Measurements from ENCODE around the gene TGM1.

TGM1 gene

DNA sequence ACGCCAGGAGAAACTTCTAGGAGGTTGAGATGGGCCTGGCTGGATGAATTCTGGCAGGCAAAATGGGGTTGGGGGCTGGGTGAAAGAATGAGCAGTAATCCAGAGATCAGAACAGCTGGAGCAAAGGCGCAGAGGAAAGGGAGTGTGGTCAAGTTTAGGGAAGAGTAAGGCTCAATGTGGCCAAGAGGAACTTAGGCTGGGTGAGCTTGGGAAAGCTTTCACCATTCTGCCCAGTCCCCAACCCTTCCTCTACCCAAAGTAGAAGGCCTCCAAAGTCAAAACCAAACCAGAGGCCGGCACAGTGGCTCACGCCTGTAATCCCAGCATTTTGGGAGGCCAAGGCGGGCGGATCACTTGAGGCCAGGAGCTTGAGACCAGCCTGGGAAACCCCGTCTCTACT lies 18.7 kb upstream of the TGM1 start:
- no peak for TF ChIP-seq POLR2AphosphoS5 (IDR thresholded peaks at IDR 0.05; ENCODE audit: low read depth, low read length)
- no peak for TF ChIP-seq POLR2A (IDR thresholded peaks at IDR 0.05; ENCODE audit: low read depth, low read length)
- TF ChIP-seq SPI1 (IDR thresholded peaks at IDR 0.05; ENCODE audit: low read depth, low read length), result no peak
- no peak for TF ChIP-seq TAF1 (IDR thresholded peaks at IDR 0.05; ENCODE audit: low read depth, low read length)
- no peak for TF ChIP-seq POU2F2 (IDR thresholded peaks at IDR 0.05; ENCODE audit: low read depth, low read length)
- TF ChIP-seq PAX5 (IDR thresholded peaks at IDR 0.05; ENCODE audit: insufficient read depth, low read length, severe bottlenecking), result no peak
- FAIRE-seq (no peak), DNase-seq (ENCODE audit: insufficient read length, low spot score) (no peak)

DNA sequence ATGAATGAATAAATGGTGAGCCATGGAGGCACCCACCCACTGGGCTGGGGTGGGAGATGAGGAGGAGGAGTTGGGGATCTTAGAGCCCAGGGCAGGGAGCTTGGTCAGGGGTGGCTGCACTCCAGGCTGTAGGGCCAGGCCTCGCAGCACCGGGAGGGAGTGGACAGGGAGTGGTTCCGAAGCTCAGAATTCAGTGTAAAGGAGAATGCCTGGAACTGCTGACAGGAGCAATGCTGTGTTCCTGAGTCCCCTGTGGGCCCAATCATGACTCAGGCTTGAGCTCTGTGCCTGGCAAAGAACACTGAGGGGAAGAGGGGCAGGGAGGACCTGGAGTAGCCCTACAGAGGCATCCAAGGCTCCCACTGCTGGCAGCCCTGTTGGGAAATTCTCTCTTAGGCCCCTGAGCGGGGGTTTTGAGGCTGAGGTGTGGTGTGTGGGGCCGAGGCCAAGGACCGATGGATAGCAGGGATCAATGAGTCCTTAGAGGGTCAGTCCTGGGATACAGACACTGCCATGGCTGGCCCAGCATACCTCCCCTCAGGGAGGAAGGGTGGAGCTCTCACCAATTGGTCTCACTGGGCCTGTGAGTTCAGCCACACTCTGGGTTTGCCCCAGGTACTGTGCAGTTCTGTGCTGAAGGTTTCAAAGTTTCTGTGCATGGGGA lies 18.0 kb upstream of the TGM1 start:
- TF ChIP-seq POLR2A (IDR thresholded peaks at IDR 0.05; ENCODE audit: low read depth, low read length) (no peak), SPI1 (IDR thresholded peaks at IDR 0.05; ENCODE audit: low read depth, low read length) (no peak), TAF1 (IDR thresholded peaks at IDR 0.05; ENCODE audit: low read depth, low read length) (no peak), PAX5 (IDR thresholded peaks at IDR 0.05; ENCODE audit: insufficient read depth, low read length, severe bottlenecking) (no peak), POLR2AphosphoS5 (IDR thresholded peaks at IDR 0.05; ENCODE audit: low read depth, low read length) (no peak), POU2F2 (IDR thresholded peaks at IDR 0.05; ENCODE audit: low read depth, low read length) (no peak)
- FAIRE-seq (no peak), DNase-seq (ENCODE audit: insufficient read length, low spot score) (no peak)

DNA sequence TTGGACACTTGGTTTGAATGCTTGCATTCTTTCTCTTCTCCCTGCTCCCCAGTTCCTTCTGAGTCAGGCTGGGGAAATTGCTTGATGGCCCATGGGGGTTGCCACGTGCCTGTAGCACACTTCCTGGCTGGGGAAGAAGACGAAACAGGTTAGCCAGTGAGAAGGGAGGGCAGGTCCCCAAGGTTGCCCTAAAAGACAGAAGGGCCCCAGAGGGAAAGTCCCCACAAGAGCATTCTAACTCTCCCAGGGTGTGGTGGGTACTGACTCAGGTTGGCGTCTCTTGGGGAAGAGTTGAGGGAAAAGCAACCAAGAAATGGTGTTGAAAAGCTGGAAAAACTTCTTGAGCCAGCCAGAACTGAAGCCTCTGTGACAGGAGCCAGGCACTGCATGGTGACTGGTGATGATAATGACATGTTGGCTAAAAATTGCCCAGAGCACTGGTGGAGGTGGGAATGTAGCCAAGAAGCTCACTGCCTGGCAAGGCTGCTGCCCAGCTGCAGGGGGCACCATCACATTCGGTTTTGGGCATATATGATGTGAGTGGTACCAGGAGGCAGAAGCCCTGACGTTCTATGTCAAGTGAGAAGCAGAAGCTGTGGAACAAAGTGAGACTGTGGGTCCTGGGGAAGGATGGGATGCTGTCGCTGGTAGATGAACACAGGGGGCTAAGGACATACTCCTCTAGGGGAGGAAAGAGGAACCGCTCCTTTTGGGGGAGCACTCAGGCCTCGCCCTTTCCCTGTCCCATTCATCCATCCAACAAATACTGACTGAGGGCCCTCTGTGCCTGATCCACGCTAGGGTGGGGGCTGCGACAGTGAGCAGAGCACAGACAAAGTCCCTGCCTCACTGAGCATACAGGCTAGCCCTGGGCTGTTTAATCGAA lies 16.6 kb upstream of the TGM1 start:
- TF ChIP-seq POU2F2 (IDR thresholded peaks at IDR 0.05; ENCODE audit: low read depth, low read length) (no peak), PAX5 (IDR thresholded peaks at IDR 0.05; ENCODE audit: insufficient read depth, low read length, severe bottlenecking) (no peak), TAF1 (IDR thresholded peaks at IDR 0.05; ENCODE audit: low read depth, low read length) (no peak), SPI1 (IDR thresholded peaks at IDR 0.05; ENCODE audit: low read depth, low read length) (peak; percentile 72)
- FAIRE-seq (peak; percentile 70), DNase-seq (ENCODE audit: insufficient read length, low spot score) (no peak)

GRCh38 chr14:24278424-24278823 lies 15.4 kb upstream of the TGM1 start:
- FAIRE-seq, result no peak
- TF ChIP-seq POLR2A (IDR thresholded peaks at IDR 0.05; ENCODE audit: low read depth, low read length) (no peak), POLR2AphosphoS5 (IDR thresholded peaks at IDR 0.05; ENCODE audit: low read depth, low read length) (no peak), POU2F2 (IDR thresholded peaks at IDR 0.05; ENCODE audit: low read depth, low read length) (no peak), TAF1 (IDR thresholded peaks at IDR 0.05; ENCODE audit: low read depth, low read length) (no peak), PAX5 (IDR thresholded peaks at IDR 0.05; ENCODE audit: insufficient read depth, low read length, severe bottlenecking) (no peak), SPI1 (IDR thresholded peaks at IDR 0.05; ENCODE audit: low read depth, low read length) (no peak)
- no peak for DNase-seq (ENCODE audit: insufficient read length, low spot score)

- FAIRE-seq, result no peak
- TF ChIP-seq TAF1 (IDR thresholded peaks at IDR 0.05; ENCODE audit: low read depth, low read length) (no peak), POLR2A (IDR thresholded peaks at IDR 0.05; ENCODE audit: low read depth, low read length) (no peak), POLR2AphosphoS5 (IDR thresholded peaks at IDR 0.05; ENCODE audit: low read depth, low read length) (no peak), PAX5 (IDR thresholded peaks at IDR 0.05; ENCODE audit: insufficient read depth, low read length, severe bottlenecking) (no peak), SPI1 (IDR thresholded peaks at IDR 0.05; ENCODE audit: low read depth, low read length) (no peak), POU2F2 (IDR thresholded peaks at IDR 0.05; ENCODE audit: low read depth, low read length) (no peak)
- no peak for DNase-seq (ENCODE audit: insufficient read length, low spot score)
Observed at GRCh38 chr14:24277606-24278321, 14.8 kb upstream of the TGM1 start.

- no peak for FAIRE-seq
- DNase-seq (ENCODE audit: insufficient read length, low spot score), result no peak
Observed at GRCh38 chr14:24277071-24277470, 14.1 kb upstream of the TGM1 start.

DNA sequence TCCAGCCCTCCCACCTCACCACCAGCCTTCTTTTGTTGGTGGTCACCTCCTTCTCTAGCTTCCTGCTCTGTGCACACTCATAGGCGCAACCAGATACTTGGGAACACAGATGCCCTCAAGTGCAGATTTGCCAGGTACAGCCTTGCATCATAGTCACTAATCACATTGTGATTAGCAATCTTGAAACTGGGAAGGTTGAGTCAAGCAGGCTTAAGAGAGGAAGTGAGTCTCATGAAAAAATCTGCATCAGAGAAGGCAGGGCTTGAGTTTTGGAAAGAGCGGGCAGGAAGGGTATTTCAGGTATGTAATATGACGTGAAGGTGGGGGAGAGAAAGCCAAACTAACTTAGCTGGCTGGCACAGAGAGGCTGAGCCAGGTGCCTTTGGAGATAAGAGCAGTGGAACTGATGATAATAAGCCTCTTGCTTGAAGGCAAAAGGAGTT lies 11.1 kb upstream of the TGM1 start:
- DNase-seq (ENCODE audit: insufficient read length, low spot score) (peak; percentile 55), FAIRE-seq (peak; percentile 87)
- TF ChIP-seq POU2F2 (IDR thresholded peaks at IDR 0.05; ENCODE audit: low read depth, low read length), result peak; percentile 44; the same call in 1 of the 2 replicates
- TF ChIP-seq POLR2A (IDR thresholded peaks at IDR 0.05; ENCODE audit: low read depth, low read length), result no peak
- TF ChIP-seq TAF1 (IDR thresholded peaks at IDR 0.05; ENCODE audit: low read depth, low read length), result no peak
- TF ChIP-seq POLR2AphosphoS5 (IDR thresholded peaks at IDR 0.05; ENCODE audit: low read depth, low read length), result no peak
- TF ChIP-seq PAX5 (IDR thresholded peaks at IDR 0.05; ENCODE audit: insufficient read depth, low read length, severe bottlenecking), result no peak
- peak; percentile 100 for TF ChIP-seq SPI1 (IDR thresholded peaks at IDR 0.05; ENCODE audit: low read depth, low read length)

More at GRCh38 chr14:24277071-24277470, 14.1 kb upstream of the TGM1 start:
- TF ChIP-seq TAF1 (IDR thresholded peaks at IDR 0.05; ENCODE audit: low read depth, low read length), result no peak
- TF ChIP-seq SPI1 (IDR thresholded peaks at IDR 0.05; ENCODE audit: low read depth, low read length), result no peak
- TF ChIP-seq POLR2A (IDR thresholded peaks at IDR 0.05; ENCODE audit: low read depth, low read length), result no peak
- TF ChIP-seq POLR2AphosphoS5 (IDR thresholded peaks at IDR 0.05; ENCODE audit: low read depth, low read length), result no peak

DNA sequence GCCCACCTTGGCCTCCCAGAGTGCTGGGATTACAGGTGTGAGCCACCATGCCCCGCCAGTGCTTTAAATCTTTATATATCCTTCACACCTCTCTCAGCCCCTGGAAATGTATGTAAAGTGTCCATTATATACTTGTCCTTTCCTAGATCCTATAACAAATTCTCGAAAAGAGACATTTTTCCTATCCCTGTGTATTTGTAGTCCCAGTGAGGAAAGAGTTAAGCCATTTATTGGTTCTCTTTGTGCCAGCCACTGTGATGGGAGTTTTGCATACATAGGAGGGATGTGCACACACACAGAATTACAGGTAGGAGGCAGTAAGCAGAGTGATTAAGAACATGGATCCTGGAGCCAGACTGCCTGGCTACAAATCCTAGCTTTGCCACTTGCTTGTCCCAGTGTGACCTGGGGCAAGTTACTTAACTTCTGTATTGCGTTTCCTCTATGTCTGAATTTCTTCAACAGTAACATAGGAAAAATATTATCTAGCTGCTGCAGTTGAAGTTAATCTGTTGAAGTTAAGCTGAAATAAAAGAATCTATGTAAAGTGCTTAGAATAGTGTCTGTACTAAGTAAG lies 10.5 kb upstream of the TGM1 start:
- FAIRE-seq (no peak), DNase-seq (ENCODE audit: insufficient read length, low spot score) (no peak)
- no peak for TF ChIP-seq POLR2AphosphoS5 (IDR thresholded peaks at IDR 0.05; ENCODE audit: low read depth, low read length)
- TF ChIP-seq POLR2A (IDR thresholded peaks at IDR 0.05; ENCODE audit: low read depth, low read length), result no peak
- TF ChIP-seq SPI1 (IDR thresholded peaks at IDR 0.05; ENCODE audit: low read depth, low read length), result no peak
- no peak for TF ChIP-seq TAF1 (IDR thresholded peaks at IDR 0.05; ENCODE audit: low read depth, low read length)
- TF ChIP-seq POU2F2 (IDR thresholded peaks at IDR 0.05; ENCODE audit: low read depth, low read length), result no peak
- no peak for TF ChIP-seq PAX5 (IDR thresholded peaks at IDR 0.05; ENCODE audit: insufficient read depth, low read length, severe bottlenecking)

Measured in GM12891 (cell line).